B cell (primary cell): ENCODE data around the gene PTPN1. TPM values are rescaled to one million over a fixed set of nuclear protein-coding genes. Genes with fewer than 3 reads are reported as not detected.

Source experiments
- ATAC-seq: fragments of 200-7000 bp; cut with Tn5 transposase; one replicate; pipeline ENCODE4 v1.10.0; 2021; ENCODE audit warnings: low read depth, mild to moderate bottlenecking, moderate number of reproducible peaks, moderate library complexity
- CTCF ChIA-PET: fragments of 350-600 bp; sonication (Branson Sonifier 250); formaldehyde crosslinking; loops from one replicate; lab custom pipeline; 2021; ENCODE audit warnings: antibody characterized with exemption, inconsistent platforms; lab: Charles Lee
- POLR2A ChIA-PET: fragments of 350-600 bp; sonication (Branson Sonifier 250); formaldehyde crosslinking; loops from one replicate; lab custom pipeline; 2021; ENCODE audit warnings: antibody characterized with exemption; lab: Charles Lee
- DNase-seq: peaks from one replicate; pipeline ENCODE4 v3.0.0; 2013
- H2AFZ ChIP-seq: 2 replicates; pipeline ENCODE4 v1.6.1; 2012; ENCODE audit warnings: mild to moderate bottlenecking, low read depth, low read length; ENCODE audit not compliant: insufficient read depth, poor library complexity, severe bottlenecking
- H3K27ac ChIP-seq, 2 donors: 1 replicate in 1 of 2; 2 replicates in 1 of 2; pipeline ENCODE4 v1.5.1; 2012 to 2013; ENCODE audit warnings: low read length in 2 of 2, mild to moderate bottlenecking in 2 of 2, moderate library complexity in 1 of 2
- H3K27me3 ChIP-seq, 4 experiments: fragments of 200-600 bp in 1 of 4; sonication (generic) in 1 of 4; replicated peaks in 1 of 4; 1 replicate in 2 of 4; 2 replicates in 2 of 4; pipeline versions ENCODE4 v1.6.1 to v1.7.0; 2013 to 2016; ENCODE audit warnings: low read length in 3 of 4, mild to moderate bottlenecking in 2 of 4, mixed read lengths in 1 of 4, moderate library complexity in 1 of 4; ENCODE audit not compliant: insufficient read depth in 4 of 4, control insufficient read depth in 3 of 4; ENCODE audit errors: control extremely low read depth in 1 of 4
- H3K36me3 ChIP-seq, 2 experiments: replicated peaks in 1 of 2; 1 replicate in 1 of 2; 2 replicates in 1 of 2; pipeline versions ENCODE4 v1.6.1 to v1.7.1; 2013; ENCODE audit warnings: low read length in 1 of 2; ENCODE audit not compliant: insufficient read depth in 2 of 2, control insufficient read depth in 1 of 2; ENCODE audit errors: control extremely low read depth in 1 of 2, extremely low read depth in 1 of 2
- H3K4me1 ChIP-seq, 2 donors: fragments of 200-600 bp in 1 of 2; sonication (generic) in 1 of 2; 1 replicate in 1 of 2; 2 replicates in 1 of 2; pipeline versions ENCODE4 v1.5.1 to v1.6.1; 2013 to 2017; ENCODE audit warnings: low read length in 2 of 2; ENCODE audit not compliant: control insufficient read depth in 2 of 2, insufficient read depth in 2 of 2
- H3K4me2 ChIP-seq: replicated peaks from 2 replicates; pipeline ENCODE3; 2012; ENCODE audit warnings: mild to moderate bottlenecking, low read depth, low read length; ENCODE audit not compliant: poor library complexity, severe bottlenecking
- H3K4me3 ChIP-seq, 5 experiments: fragments of 200-600 bp in 1 of 5; sonication (generic) in 1 of 5; 1 replicate in 3 of 5; 2 replicates in 2 of 5; pipeline versions ENCODE4 v1.5.1 to v1.7.0; 2011 to 2016; ENCODE audit warnings: low read length in 4 of 5, mild to moderate bottlenecking in 4 of 5, low read depth in 2 of 5, control low read depth in 1 of 5, moderate library complexity in 1 of 5; ENCODE audit not compliant: insufficient read depth in 1 of 5; ENCODE audit errors: control extremely low read depth in 1 of 5, extremely low read depth in 1 of 5
- H3K79me2 ChIP-seq: fragments of 200-600 bp; sonication (generic); one replicate; pipeline ENCODE4 v1.6.0; 2016; ENCODE audit warnings: low read length; ENCODE audit not compliant: control insufficient read depth, insufficient read depth
- H3K9ac ChIP-seq: fragments of 200-600 bp; sonication (generic); 2 replicates; pipeline ENCODE4 v1.6.1; 2017; ENCODE audit warnings: mild to moderate bottlenecking, low read length, moderate library complexity
- H3K9me3 ChIP-seq, 3 donors: one replicate each; pipeline versions ENCODE4 v1.6.1 to v1.7.1; 2013; ENCODE audit warnings: low read length in 2 of 3; ENCODE audit not compliant: control insufficient read depth in 2 of 3, insufficient read depth in 1 of 3; ENCODE audit errors: control extremely low read depth in 1 of 3
- H4K20me1 ChIP-seq: 2 replicates; pipeline ENCODE4 v1.6.0; 2012; ENCODE audit warnings: mild to moderate bottlenecking, low read length; ENCODE audit not compliant: insufficient read depth, control insufficient read depth, poor library complexity, severe bottlenecking
- H3K27ac Mint-ChIP-seq: one replicate; pipeline ENCODE4 v1.8.0; 2021; ENCODE audit warnings: mixed read lengths
- H3K27me3 Mint-ChIP-seq: one replicate; pipeline ENCODE4 v1.8.0; 2021; ENCODE audit warnings: mixed read lengths
- H3K4me1 Mint-ChIP-seq: one replicate; pipeline ENCODE4 v1.8.0; 2021; ENCODE audit warnings: mixed read lengths
- H3K4me3 Mint-ChIP-seq: one replicate; pipeline ENCODE4 v1.8.0; 2021; ENCODE audit warnings: mixed read lengths
- H3K9me3 Mint-ChIP-seq: one replicate; pipeline ENCODE4 v1.8.0; 2022; ENCODE audit warnings: mixed read lengths; ENCODE audit not compliant: insufficient read depth
- CTCF ChIP-seq: fragments of 200-600 bp; IDR thresholded peaks from one replicate; pipeline ENCODE4 v1.8.0; 2022; ENCODE audit warnings: antibody characterized with exemption, mild to moderate bottlenecking
- EZH2 ChIP-seq: IDR thresholded peaks from 2 replicates; pipeline ENCODE4 v1.6.1; 2012; ENCODE audit warnings: borderline replicate concordance, low read depth, mild to moderate bottlenecking, moderate library complexity, low read length; ENCODE audit not compliant: insufficient read depth, poor library complexity, severe bottlenecking
- WGBS: methylation state at CpG from one replicate; pipeline ENCODE4 v1.1.5; 2013; ENCODE audit warnings: missing lambda C conversion rate; ENCODE audit not compliant: insufficient coverage; 5-methylcytosine and 5-hydroxymethylcytosine counted together
- intact Hi-C: fragments of 100-400 bp; cut with micrococcal nuclease; formaldehyde crosslinking; loops from one replicate; pipeline ENCODE4 v1.10.0; 2022
- polyA plus RNA-seq: library from polyadenylated mRNA; depleted of rRNA; stranded (reverse); fragments of >200 nt; gene quantifications from 2 replicates; pipeline ENCODE4 v1.2.3, GENCODE V29; 2012
- total RNA-seq, 2 donors: library from RNA; stranded (reverse); fragments of 120-200 nt in 1 of 2; gene quantifications; 1 replicate in 1 of 2; 2 replicates in 1 of 2; pipeline versions ENCODE4 v1.2.3 to v1.2.4, GENCODE V29; 2013 to 2022

The PTPN1 gene
- total and polyA plus RNA-seq, 2 donors (not counting 1 experiment from before 2014, with no cell fraction given), result 77.4 to 134 TPM

- Histone ChIP-seq H3K79me2 (no peaks in the 10 kb centered on the region), H3K36me3 (no peaks in the 10 kb centered on the region), H3K27ac (no peak overlapping the region), H3K4me2 (no peak overlapping the region), H3K27me3 (peaks cover 0 to 5% (median 2%) of the 10 kb centered on the region in 4 experiments), H4K20me1 (no peaks in the 10 kb centered on the region), H2AFZ (no peak overlapping the region), H3K4me3 (no peak overlapping the region), H3K9ac (no peak overlapping the region), H3K9me3 (no peaks in the 10 kb centered on the region), H3K4me1 (peaks cover 22 to 33% of the 10 kb centered on the region in 2 donors)
- 60% methylated on average over 1 of the region's 3 CpGs for WGBS
- no peaks in the 10 kb centered on the region for H3K27me3 Mint-ChIP-seq
- DNase-seq (no peak), ATAC-seq (no peak)
- CTCF ChIA-PET, result interaction anchor here (1.5 to 13.1 kb wide), 8 partner anchors 11 to 282 kb away, joined by 4 to 169 read pairs (median 11); no protein-coding TSS in a partner anchor
- peak overlapping the region; percentile 11 for H3K27ac Mint-ChIP-seq
- intact Hi-C loops, result no loop called here
- TF ChIP-seq EZH2, result no peak
- POLR2A ChIA-PET, result no interaction called here
- peaks cover 26% of the 10 kb centered on the region for H3K4me1 Mint-ChIP-seq
- H3K9me3 Mint-ChIP-seq, result no peaks in the 10 kb centered on the region
- H3K4me3 Mint-ChIP-seq, result no peak overlapping the region
Observed at GRCh38 chr20:50467718-50468356, 42.3 kb upstream of the PTPN1 start.

GRCh38 chr20:50468378-50468798 is 41.8 kb upstream of the PTPN1 start:
- intact Hi-C loops, result no loop called here

More at GRCh38 chr20:50468378-50468798, 41.8 kb upstream of the PTPN1 start:
- Histone ChIP-seq H3K9me3 (no peaks in the 10 kb centered on the region), H3K36me3 (no peaks in the 10 kb centered on the region), H3K79me2 (no peaks in the 10 kb centered on the region), H3K27me3 (peaks cover 0 to 5% (median 2%) of the 10 kb centered on the region in 4 experiments), H3K4me2 (no peak overlapping the region), H3K9ac (no peak overlapping the region), H4K20me1 (no peaks in the 10 kb centered on the region), H3K4me3 (no peak overlapping the region), H3K4me1 (peaks cover 28 to 39% of the 10 kb centered on the region in 2 donors), H3K27ac (no peak overlapping the region), H2AFZ (peak overlapping the region; percentile 35)
- CTCF ChIA-PET, result interaction anchor here (1.2 to 13.1 kb wide), 9 partner anchors 11 to 283 kb away, joined by 3 to 169 read pairs (median 8); no protein-coding TSS in a partner anchor
- ATAC-seq, result no peak
- Mint-ChIP-seq H3K4me3 (no peak overlapping the region), H3K27ac (no peak overlapping the region), H3K9me3 (no peaks in the 10 kb centered on the region), H3K27me3 (no peaks in the 10 kb centered on the region), H3K4me1 (peaks cover 32% of the 10 kb centered on the region)
- POLR2A ChIA-PET, result no interaction called here
- TF ChIP-seq CTCF, result peak; percentile 15
- no peak for TF ChIP-seq EZH2
- WGBS, result 92% methylated on average over 2 of the region's 2 CpGs
- no peak for DNase-seq
